Naive thymus-derived CD4-positive, alpha-beta T cell (primary cell): ENCODE measurements around the gene CCDC142. TPM values are rescaled to one million over a fixed set of nuclear protein-coding genes. Genes with fewer than 3 reads are reported as not detected.
"Not testable (repeated sequence)": the region's sequence is repeated elsewhere in the genome, so short reads cannot be mapped to it uniquely, and the experiment has no call there.

ENCODE experiments used
- ATAC-seq: fragments of 150-1000 bp; cut with Tn5 transposase; 2 replicates; pipeline ENCODE4 v1.10.0; 2021; ENCODE audit warnings: mild to moderate bottlenecking, moderate library complexity
- CTCF ChIA-PET: fragments of 350-600 bp; sonication (Branson Sonifier 250); formaldehyde crosslinking; loops from one replicate; lab custom pipeline; 2021; ENCODE audit warnings: antibody characterized with exemption; lab: Charles Lee
- POLR2A ChIA-PET: fragments of 350-600 bp; sonication (Branson Sonifier 250); formaldehyde crosslinking; loops from one replicate; lab custom pipeline; 2021; ENCODE audit warnings: antibody characterized with exemption, inconsistent platforms; lab: Charles Lee
- DNase-seq, 9 donors: peaks; one replicate each; pipeline versions ENCODE4 v3.0.0 to v3.0.0-alpha.2; 2020 to 2022; ENCODE audit warnings: mixed read lengths in 1 of 9
- H3K27ac ChIP-seq: one replicate; pipeline ENCODE4 v1.7.0; 2013; ENCODE audit warnings: mild to moderate bottlenecking, low read depth, low read length, moderate library complexity
- H3K27me3 ChIP-seq, 2 donors: one replicate each; pipeline ENCODE4 v1.7.0; 2013; ENCODE audit warnings: low read length in 2 of 2, mild to moderate bottlenecking in 2 of 2, moderate library complexity in 2 of 2; ENCODE audit not compliant: control insufficient read depth in 2 of 2, insufficient read depth in 2 of 2
- H3K36me3 ChIP-seq, 3 experiments: 1 replicate in 2 of 3; 2 replicates in 1 of 3; pipeline ENCODE4 v1.7.0; 2013; ENCODE audit warnings: low read length in 3 of 3, mild to moderate bottlenecking in 3 of 3, moderate library complexity in 1 of 3; ENCODE audit not compliant: insufficient read depth in 3 of 3, control insufficient read depth in 2 of 3
- H3K4me1 ChIP-seq, 2 donors: one replicate each; pipeline ENCODE4 v1.7.0; 2013; ENCODE audit warnings: low read length in 2 of 2, mild to moderate bottlenecking in 2 of 2, moderate library complexity in 1 of 2; ENCODE audit not compliant: control insufficient read depth in 2 of 2, insufficient read depth in 2 of 2
- H3K4me3 ChIP-seq: 2 replicates; pipeline ENCODE4 v1.7.0; 2013; ENCODE audit warnings: mild to moderate bottlenecking, low read length
- H3K9me3 ChIP-seq, 3 experiments: 1 replicate in 2 of 3; 2 replicates in 1 of 3; pipeline ENCODE4 v1.7.0; 2013; ENCODE audit warnings: low read length in 3 of 3; ENCODE audit not compliant: control insufficient read depth in 2 of 3
- H3K27ac Mint-ChIP-seq, 9 donors: one replicate each; pipeline ENCODE4 v1.8.0; 2020 to 2022; ENCODE audit warnings: mixed read lengths in 9 of 9, mild to moderate bottlenecking in 8 of 9, moderate library complexity in 5 of 9, inconsistent platforms in 2 of 9
- H3K27me3 Mint-ChIP-seq, 5 donors: one replicate each; pipeline ENCODE4 v1.8.0; 2021 to 2022; ENCODE audit warnings: mixed read lengths in 5 of 5, mild to moderate bottlenecking in 1 of 5
- H3K36me3 Mint-ChIP-seq, 5 donors: one replicate each; pipeline ENCODE4 v1.8.0; 2020 to 2022; ENCODE audit warnings: mixed read lengths in 5 of 5, mild to moderate bottlenecking in 3 of 5, inconsistent platforms in 1 of 5
- H3K4me1 Mint-ChIP-seq, 7 donors: one replicate each; pipeline ENCODE4 v1.8.0; 2020 to 2022; ENCODE audit warnings: mixed read lengths in 7 of 7, mild to moderate bottlenecking in 3 of 7, inconsistent platforms in 1 of 7
- H3K4me3 Mint-ChIP-seq, 10 donors: one replicate each; pipeline ENCODE4 v1.8.0; 2020 to 2022; ENCODE audit warnings: mild to moderate bottlenecking in 10 of 10, mixed read lengths in 10 of 10, moderate library complexity in 6 of 10, inconsistent platforms in 2 of 10
- H3K9me3 Mint-ChIP-seq, 11 donors: one replicate each; pipeline ENCODE4 v1.8.0; 2020 to 2022; ENCODE audit warnings: mixed read lengths in 11 of 11, mild to moderate bottlenecking in 4 of 11, inconsistent platforms in 1 of 11, moderate library complexity in 1 of 11
- intact Hi-C, 2 donors: fragments of 100-400 bp; cut with micrococcal nuclease; formaldehyde crosslinking; loops; one replicate each; pipeline ENCODE4 v1.15.1; 2023
- polyA plus RNA-seq, 2 donors: library from polyadenylated mRNA; unstranded; fragments of 300-500 nt; fragmentation: Illumina TruSeq; gene quantifications; one replicate each; pipeline ENCODE4 v1.2.3, GENCODE V29; 2021
- total RNA-seq, 6 experiments: library from RNA in 5 of 6; stranded (reverse) in 5 of 6; gene quantifications; 1 replicate in 5 of 6; 2 replicates in 1 of 6; pipeline ENCODE4 v1.2.3 and lab custom pipeline; 2021 to 2026

The CCDC142 gene
- total and polyA plus RNA-seq, 7 experiments from 2014 or later: 13.1 to 75.2 (median 27.4) TPM

GRCh38 chr2:74483675-74484164, 922 bp upstream of the CCDC142 start:
- intact Hi-C loops: loop anchor here (1.0 to 10.0 kb wide), 18 partner anchors 11 to 1249 kb away; partner anchors contain the start of genes AUP1 (in 2 of the 2), C2orf81 (in 2 of the 2), HTRA2 (in 2 of the 2) and MRPL53 (in 2 of the 2)
- Mint-ChIP-seq H3K36me3 (peaks cover 4 to 22% (median 12%) of the 10 kb centered on the region in 5 donors), H3K4me3 (peak overlapping the region; percentile 91 to 100 (median 98)), H3K4me1 (peaks cover 21 to 59% (median 41%) of the 10 kb centered on the region in 7 donors), H3K27ac (peak overlapping the region; percentile 93 to 100 (median 99))
- not testable (repeated sequence) for H3K9me3 Mint-ChIP-seq, H3K9me3 ChIP-seq, H3K27me3 ChIP-seq, DNase-seq, H3K27ac ChIP-seq, H3K27me3 Mint-ChIP-seq, ATAC-seq
- POLR2A ChIA-PET: interaction anchor here (0.8 to 6.9 kb wide), 16 partner anchors 8 to 704 kb away, joined by 3 to 197 read pairs (median 6); partner anchors contain the start of genes AUP1, C2orf81, HTRA2 and INO80B
- Histone ChIP-seq H3K36me3 (peaks cover 0 to 41% (median 0%) of the 10 kb centered on the region in 3 experiments), H3K4me1 (peaks cover 22 to 26% of the 10 kb centered on the region in 2 donors), H3K4me3 (peak overlapping the region; percentile 99)
- CTCF ChIA-PET: interaction anchor here (0.7 to 6.2 kb wide), 10 partner anchors 20 to 104 kb away, joined by 3 to 59 read pairs (median 9); partner anchors contain the start of genes AUP1, HTRA2, INO80B and WBP1

GRCh38 chr2:74481961-74482800, 617 bp downstream of the CCDC142 start:
- Histone ChIP-seq H3K4me3 (peak overlapping the region; percentile 99), H3K27me3 (no peaks in the 10 kb centered on the region), H3K9me3 (no peaks in the 10 kb centered on the region), H3K36me3 (peaks cover 0 to 32% (median 0%) of the 10 kb centered on the region in 3 experiments), H3K27ac (peak overlapping the region; percentile 85), H3K4me1 (peaks cover 22 to 26% of the 10 kb centered on the region in 2 donors)
- peak; percentile 50 for ATAC-seq
- CTCF ChIA-PET: interaction anchor here (0.6 to 6.2 kb wide), 16 partner anchors 9 to 162 kb away, joined by 3 to 59 read pairs (median 6); partner anchors contain the start of genes AUP1, DQX1, HTRA2 and INO80B
- H3K36me3 Mint-ChIP-seq: peaks cover 4 to 26% (median 13%) of the 10 kb centered on the region in 5 donors
- H3K4me1 Mint-ChIP-seq: peaks cover 24 to 59% (median 44%) of the 10 kb centered on the region in 7 donors
- H3K27me3 Mint-ChIP-seq: no peaks in the 10 kb centered on the region
- intact Hi-C loops: loop anchor here (2.0 to 10.0 kb wide), 3 partner anchors 47 to 1247 kb away; partner anchors contain the start of genes AUP1 (in 1 of the 2), CCT7 (in 1 of the 2), HTRA2 (in 1 of the 2) and PRADC1 (in 1 of the 2)
- H3K9me3 Mint-ChIP-seq: no peaks in the 10 kb centered on the region
- H3K27ac Mint-ChIP-seq: peak overlapping the region; percentile 93 to 100 (median 99)
- DNase-seq: peak in 2 of 9 donors; percentile 43 to 71
- peak overlapping the region; percentile 91 to 100 (median 98) for H3K4me3 Mint-ChIP-seq
- POLR2A ChIA-PET: interaction anchor here (0.8 to 6.9 kb wide), 23 partner anchors 8 to 745 kb away, joined by 3 to 197 read pairs (median 4); partner anchors contain the start of genes AUP1, C2orf81, HTRA2 and INO80B

GRCh38 chr2:74481431-74481830, 1.4 kb downstream of the CCDC142 start:
- ChIA-PET CTCF (interaction anchor here (0.6 to 6.2 kb wide), 8 partner anchors 8 to 163 kb away, joined by 3 to 59 read pairs (median 10); partner anchors contain the start of genes MRPL53 and WBP1), POLR2A (interaction anchor here (0.9 to 6.9 kb wide), 14 partner anchors 7 to 117 kb away, joined by 3 to 197 read pairs (median 11); partner anchors contain the start of genes AUP1, HTRA2, INO80B and MRPL53)
- H3K36me3 Mint-ChIP-seq: peaks cover 4 to 21% (median 8%) of the 10 kb centered on the region in 5 donors
- no peaks in the 10 kb centered on the region for H3K9me3 Mint-ChIP-seq
- H3K27ac Mint-ChIP-seq: peak overlapping the region in 1 of 9 donors; percentile 9
- H3K4me3 Mint-ChIP-seq: peak overlapping the region; percentile 91 to 100 (median 98)
- no peaks in the 10 kb centered on the region for H3K9me3 ChIP-seq
- peak overlapping the region; percentile 85 for H3K27ac ChIP-seq
- no peaks in the 10 kb centered on the region for H3K27me3 ChIP-seq
- no peak for ATAC-seq
- no peak for DNase-seq
- peak overlapping the region; percentile 99 for H3K4me3 ChIP-seq
- no peaks in the 10 kb centered on the region for H3K27me3 Mint-ChIP-seq
- peaks cover 0 to 28% (median 0%) of the 10 kb centered on the region in 3 experiments for H3K36me3 ChIP-seq
- H3K4me1 ChIP-seq: peaks cover 22 to 26% of the 10 kb centered on the region in 2 donors
- peaks cover 24 to 53% (median 39%) of the 10 kb centered on the region in 7 donors for H3K4me1 Mint-ChIP-seq
- intact Hi-C loops: loop anchor here in 1 of 2 donors (10.0 kb wide), 1 partner anchor 1247 kb away; the partner anchor contains the start of genes CCT7 and PRADC1

- Mint-ChIP-seq H3K9me3 (peaks cover 0 to 7% (median 0%) of the 10 kb centered on the region in 11 donors), H3K4me3 (no peak overlapping the region), H3K4me1 (peaks cover 12 to 40% (median 31%) of the 10 kb centered on the region in 7 donors), H3K27me3 (no peaks in the 10 kb centered on the region), H3K36me3 (peaks cover 0 to 32% (median 9%) of the 10 kb centered on the region in 5 donors), H3K27ac (peak overlapping the region in 1 of 9 donors; percentile 14)
- CTCF ChIA-PET: interaction anchor here (0.8 to 1.6 kb wide), 3 partner anchors 17 to 20 kb away, joined by 3 to 4 read pairs (median 3); partner anchors contain the start of genes INO80B and WBP1
- H3K9me3 ChIP-seq: no peaks in the 10 kb centered on the region
- no peak for DNase-seq
- no peaks in the 10 kb centered on the region for H3K27me3 ChIP-seq
- intact Hi-C loops: no loop called here
- no peak overlapping the region for H3K4me3 ChIP-seq
- POLR2A ChIA-PET: interaction anchor here (1.7 to 6.6 kb wide), 2 partner anchors 7 to 17 kb away, joined by 12 to 177 read pairs; partner anchors contain the start of genes CCDC142, INO80B, TTC31 and WBP1
- H3K27ac ChIP-seq: no peak overlapping the region
- no peak for ATAC-seq
- peaks cover 0 to 18% (median 4%) of the 10 kb centered on the region in 3 experiments for H3K36me3 ChIP-seq
- peaks cover 14 to 19% of the 10 kb centered on the region in 2 donors for H3K4me1 ChIP-seq
Measured at GRCh38 chr2:74474899-74475298, 7.9 kb downstream of the CCDC142 start.

DNA sequence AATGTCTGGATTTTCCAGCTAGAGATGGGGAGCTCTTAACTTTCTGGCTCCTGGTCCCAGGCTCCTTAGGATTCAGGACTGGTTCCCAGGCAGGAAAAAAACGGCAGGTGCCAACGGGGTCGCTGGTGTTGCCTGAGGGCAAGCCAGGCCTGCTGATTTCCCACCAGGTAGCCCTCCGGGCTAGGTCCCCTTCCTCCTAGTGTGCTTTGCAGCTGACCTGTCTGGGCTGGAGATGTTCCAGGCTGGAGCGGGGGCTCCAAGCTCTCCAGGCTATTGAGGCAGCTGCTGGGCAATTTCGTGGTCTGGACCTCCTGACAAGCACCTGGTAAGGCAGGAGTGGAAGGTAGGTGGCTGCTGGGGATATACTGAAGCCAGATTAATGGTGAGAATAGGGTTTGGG, 8.3 kb downstream of the CCDC142 start:
- intact Hi-C loops: no loop called here
- Mint-ChIP-seq H3K27ac (peak overlapping the region in 2 of 9 donors; percentile 14 to 38), H3K4me1 (peaks cover 12 to 40% (median 33%) of the 10 kb centered on the region in 7 donors)

More for the DNA sequence above, 8.3 kb downstream of the CCDC142 start:
- H3K27me3 Mint-ChIP-seq: no peaks in the 10 kb centered on the region
- H3K4me3 Mint-ChIP-seq: peak overlapping the region in 2 of 10 donors; percentile 48 to 88
- ATAC-seq (no peak), DNase-seq (no peak)
- ChIA-PET POLR2A (interaction anchor here (1.3 to 6.6 kb wide), 3 partner anchors 8 to 61 kb away, joined by 5 to 177 read pairs (median 12); partner anchors contain the start of genes CCDC142, INO80B, TTC31 and WBP1), CTCF (interaction anchor here (0.8 to 1.6 kb wide), 3 partner anchors 16 to 19 kb away, joined by 3 to 4 read pairs (median 3); partner anchors contain the start of genes INO80B and WBP1)
- Histone ChIP-seq H3K27me3 (no peaks in the 10 kb centered on the region), H3K9me3 (no peaks in the 10 kb centered on the region), H3K27ac (no peak overlapping the region), H3K4me1 (peaks cover 14 to 19% of the 10 kb centered on the region in 2 donors), H3K4me3 (no peak overlapping the region), H3K36me3 (peaks cover 0 to 14% (median 4%) of the 10 kb centered on the region in 3 experiments)
- H3K9me3 Mint-ChIP-seq: peaks cover 0 to 7% (median 0%) of the 10 kb centered on the region in 11 donors
- H3K36me3 Mint-ChIP-seq: peaks cover 0 to 28% (median 9%) of the 10 kb centered on the region in 5 donors
